ENCODE data around the gene LIMS2.

The LIMS2 gene

GRCh38 chr2:127715778-127716449 lies 40.6 kb upstream of the LIMS2 start:
- no peak for TF ChIP-seq CTCF (IDR thresholded peaks at IDR 0.05)

- TF ChIP-seq CTCF (IDR thresholded peaks at IDR 0.05) = no peak
Measured at GRCh38 chr2:127713562-127713961, 38.2 kb upstream of the LIMS2 start.

GRCh38 chr2:127712999-127713398 lies 37.7 kb upstream of the LIMS2 start:
- TF ChIP-seq CTCF (IDR thresholded peaks at IDR 0.05) = no peak

- TF ChIP-seq CTCF (IDR thresholded peaks at IDR 0.05) = no peak
Measured at GRCh38 chr2:127709336-127709735, 34.0 kb upstream of the LIMS2 start.

GRCh38 chr2:127707890-127708648 lies 32.7 kb upstream of the LIMS2 start:
- TF ChIP-seq CTCF (IDR thresholded peaks at IDR 0.05) = no peak

GRCh38 chr2:127706215-127706990 lies 31.1 kb upstream of the LIMS2 start:
- no peak for TF ChIP-seq CTCF (IDR thresholded peaks at IDR 0.05)

- no peak for TF ChIP-seq CTCF (IDR thresholded peaks at IDR 0.05)
Measured at GRCh38 chr2:127705391-127706065, 30.2 kb upstream of the LIMS2 start.
